Hepatocyte (in vitro differentiated cells): Measurements from ENCODE around the gene RSPRY1.

Experiments
- EZH2 ChIP-seq: fragments of 200-600 bp; sonication (generic); IDR thresholded peaks from 2 replicates; pipeline ENCODE4 v1.6.1; 2016; ENCODE audit warnings: antibody characterized with exemption, mild to moderate bottlenecking, borderline replicate concordance
- EZH2phosphoT487 ChIP-seq: fragments of 200-600 bp; sonication (generic); IDR thresholded peaks from one replicate; pipeline ENCODE4 v1.6.1; 2018; ENCODE audit warnings: antibody characterized with exemption, mild to moderate bottlenecking, low read depth, moderate library complexity; ENCODE audit not compliant: unreplicated experiment, severe bottlenecking
- TF ChIP-seq, protein P1 (sequence below): fragments of 200-600 bp; sonication (generic); IDR thresholded peaks from 2 replicates; pipeline ENCODE4 v1.5.1; 2016; ENCODE audit warnings: antibody characterized with exemption, mild to moderate bottlenecking; ENCODE audit not compliant: poor library complexity

DNA sequence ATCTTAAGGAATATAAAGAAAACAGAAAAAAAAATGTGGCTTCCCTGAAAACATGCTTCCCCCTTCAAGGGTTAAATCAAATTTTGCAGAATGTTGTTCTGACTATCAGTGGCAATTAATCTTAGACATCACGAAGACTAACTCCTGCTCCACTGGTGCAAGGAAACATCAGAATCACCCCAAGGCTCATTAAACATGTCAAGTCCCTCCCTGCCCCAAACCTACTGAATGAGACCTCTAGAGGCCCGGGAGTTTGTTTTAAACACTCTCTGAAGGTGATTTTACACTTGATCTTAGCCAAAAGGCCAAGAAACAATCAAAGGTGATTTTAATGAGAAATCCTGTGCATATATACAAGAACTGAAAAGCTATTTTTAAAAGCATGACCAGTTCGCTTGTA, 18.6 kb upstream of the RSPRY1 start:
- TF ChIP-seq, protein P1, sequence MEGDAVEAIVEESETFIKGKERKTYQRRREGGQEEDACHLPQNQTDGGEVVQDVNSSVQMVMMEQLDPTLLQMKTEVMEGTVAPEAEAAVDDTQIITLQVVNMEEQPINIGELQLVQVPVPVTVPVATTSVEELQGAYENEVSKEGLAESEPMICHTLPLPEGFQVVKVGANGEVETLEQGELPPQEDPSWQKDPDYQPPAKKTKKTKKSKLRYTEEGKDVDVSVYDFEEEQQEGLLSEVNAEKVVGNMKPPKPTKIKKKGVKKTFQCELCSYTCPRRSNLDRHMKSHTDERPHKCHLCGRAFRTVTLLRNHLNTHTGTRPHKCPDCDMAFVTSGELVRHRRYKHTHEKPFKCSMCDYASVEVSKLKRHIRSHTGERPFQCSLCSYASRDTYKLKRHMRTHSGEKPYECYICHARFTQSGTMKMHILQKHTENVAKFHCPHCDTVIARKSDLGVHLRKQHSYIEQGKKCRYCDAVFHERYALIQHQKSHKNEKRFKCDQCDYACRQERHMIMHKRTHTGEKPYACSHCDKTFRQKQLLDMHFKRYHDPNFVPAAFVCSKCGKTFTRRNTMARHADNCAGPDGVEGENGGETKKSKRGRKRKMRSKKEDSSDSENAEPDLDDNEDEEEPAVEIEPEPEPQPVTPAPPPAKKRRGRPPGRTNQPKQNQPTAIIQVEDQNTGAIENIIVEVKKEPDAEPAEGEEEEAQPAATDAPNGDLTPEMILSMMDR, result no peak
- TF ChIP-seq EZH2, result no peak
- no peak for TF ChIP-seq EZH2phosphoT487
